B cell (primary cell): ENCODE results near the gene ASB11.

Experiments
- EZH2 ChIP-seq: IDR thresholded peaks from 2 replicates; pipeline ENCODE4 v1.6.1; 2012; ENCODE audit warnings: borderline replicate concordance, low read depth, mild to moderate bottlenecking, moderate library complexity, low read length; ENCODE audit not compliant: insufficient read depth, poor library complexity, severe bottlenecking
- TF ChIP-seq, protein P1 (sequence below): fragments of 200-600 bp; IDR thresholded peaks from one replicate; pipeline ENCODE4 v1.8.0; 2022; ENCODE audit warnings: antibody characterized with exemption, mild to moderate bottlenecking

DNA sequence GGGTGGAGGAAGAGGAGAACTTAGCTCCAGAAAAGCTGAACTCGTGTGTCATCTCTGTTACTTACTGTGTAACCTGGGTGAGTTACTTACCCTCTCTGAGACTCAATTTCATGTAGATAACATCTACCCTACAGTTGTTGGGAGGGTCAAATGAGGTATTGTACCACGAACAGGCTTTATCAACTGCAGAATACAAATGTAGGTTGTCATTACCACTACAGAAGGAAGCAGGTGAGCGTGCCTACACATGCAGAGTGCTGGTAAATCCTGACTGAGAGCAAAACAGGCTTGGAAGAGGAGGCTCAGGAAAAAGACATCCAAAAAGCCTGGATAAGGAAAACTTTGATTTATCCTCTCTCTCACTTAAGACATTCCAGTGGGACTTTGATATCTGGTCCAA, 12.7 kb upstream of the ASB11 start:
- TF ChIP-seq, protein P1, sequence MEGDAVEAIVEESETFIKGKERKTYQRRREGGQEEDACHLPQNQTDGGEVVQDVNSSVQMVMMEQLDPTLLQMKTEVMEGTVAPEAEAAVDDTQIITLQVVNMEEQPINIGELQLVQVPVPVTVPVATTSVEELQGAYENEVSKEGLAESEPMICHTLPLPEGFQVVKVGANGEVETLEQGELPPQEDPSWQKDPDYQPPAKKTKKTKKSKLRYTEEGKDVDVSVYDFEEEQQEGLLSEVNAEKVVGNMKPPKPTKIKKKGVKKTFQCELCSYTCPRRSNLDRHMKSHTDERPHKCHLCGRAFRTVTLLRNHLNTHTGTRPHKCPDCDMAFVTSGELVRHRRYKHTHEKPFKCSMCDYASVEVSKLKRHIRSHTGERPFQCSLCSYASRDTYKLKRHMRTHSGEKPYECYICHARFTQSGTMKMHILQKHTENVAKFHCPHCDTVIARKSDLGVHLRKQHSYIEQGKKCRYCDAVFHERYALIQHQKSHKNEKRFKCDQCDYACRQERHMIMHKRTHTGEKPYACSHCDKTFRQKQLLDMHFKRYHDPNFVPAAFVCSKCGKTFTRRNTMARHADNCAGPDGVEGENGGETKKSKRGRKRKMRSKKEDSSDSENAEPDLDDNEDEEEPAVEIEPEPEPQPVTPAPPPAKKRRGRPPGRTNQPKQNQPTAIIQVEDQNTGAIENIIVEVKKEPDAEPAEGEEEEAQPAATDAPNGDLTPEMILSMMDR, result no peak
- no peak for TF ChIP-seq EZH2
